Posterior vena cava (tissue), 2 donors: ENCODE results near the gene ZC3H14. TPM values are rescaled to one million over a fixed set of nuclear protein-coding genes. Genes with fewer than 3 reads are reported as not detected.
A peak's percentile ranks its signal among the peaks of the same experiment; 100 is the strongest.
"Not testable (repeated sequence)": the region's sequence is repeated elsewhere in the genome, so short reads cannot be mapped to it uniquely, and the experiment has no call there.

Experiments
- DNase-seq: peaks from one replicate; pipeline ENCODE4 v3.0.0-alpha.2; 2020; ENCODE audit warnings: low spot score
- intact Hi-C, 2 donors: fragments of 100-400 bp; cut with DNase I; formaldehyde crosslinking; loops; one replicate each; pipeline versions ENCODE4 v1.14.1 to v1.14.2; 2022 to 2023
- long read RNA-seq, 2 donors: library from polyadenylated mRNA; unstranded; transcript quantifications; one replicate each; pipeline ENCODE4 v2.0.0, GENCODE V29; 2020 to 2021
- total RNA-seq, 2 donors: library from RNA; stranded (reverse); fragmentation: NEBNext Ultra II Directional; extraction: Animal tissue kit (Norgen Biotek cat#: 25700); gene quantifications; one replicate each; pipeline ENCODE4 v1.2.1, GENCODE V29; 2021
- donor health status: DM: yes; HTN: yes; CAD: no.
- donor health status: DM: yes; HTN: yes; CAD: no.

Gene ZC3H14, protein sequence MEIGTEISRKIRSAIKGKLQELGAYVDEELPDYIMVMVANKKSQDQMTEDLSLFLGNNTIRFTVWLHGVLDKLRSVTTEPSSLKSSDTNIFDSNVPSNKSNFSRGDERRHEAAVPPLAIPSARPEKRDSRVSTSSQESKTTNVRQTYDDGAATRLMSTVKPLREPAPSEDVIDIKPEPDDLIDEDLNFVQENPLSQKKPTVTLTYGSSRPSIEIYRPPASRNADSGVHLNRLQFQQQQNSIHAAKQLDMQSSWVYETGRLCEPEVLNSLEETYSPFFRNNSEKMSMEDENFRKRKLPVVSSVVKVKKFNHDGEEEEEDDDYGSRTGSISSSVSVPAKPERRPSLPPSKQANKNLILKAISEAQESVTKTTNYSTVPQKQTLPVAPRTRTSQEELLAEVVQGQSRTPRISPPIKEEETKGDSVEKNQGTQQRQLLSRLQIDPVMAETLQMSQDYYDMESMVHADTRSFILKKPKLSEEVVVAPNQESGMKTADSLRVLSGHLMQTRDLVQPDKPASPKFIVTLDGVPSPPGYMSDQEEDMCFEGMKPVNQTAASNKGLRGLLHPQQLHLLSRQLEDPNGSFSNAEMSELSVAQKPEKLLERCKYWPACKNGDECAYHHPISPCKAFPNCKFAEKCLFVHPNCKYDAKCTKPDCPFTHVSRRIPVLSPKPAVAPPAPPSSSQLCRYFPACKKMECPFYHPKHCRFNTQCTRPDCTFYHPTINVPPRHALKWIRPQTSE
- 10 to 100 TPM; 42.6 to 42.7 TPM for total RNA-seq
- long read RNA-seq, donor 1, full-length matches to known transcripts: 7 of 16 reads
- long read RNA-seq, donor 1, partial matches to known transcripts: 0 of 16 reads
- long read RNA-seq, donor 1, other reads (novel, unspliced or antisense): 9 of 16 reads
- long read RNA-seq, donor 2, full-length matches to known transcripts: 17 of 43 reads
- long read RNA-seq, donor 2, partial matches to known transcripts: 10 of 43 reads
- long read RNA-seq, donor 2, other reads (novel, unspliced or antisense): 16 of 43 reads

GRCh38 chr14:88562831-88563686 lies at the start of gene ZC3H14:
ZC3H14 (plus strand) TSS chr14:88563037; CDS start chr14:88563134, 97 bp downstream.
- intact Hi-C loops: loop anchor here in 1 of 2 donors (5.0 kb wide), 1 partner anchor 371 kb away; no protein-coding TSS in a partner anchor
- peak; percentile 94 for DNase-seq

DNA sequence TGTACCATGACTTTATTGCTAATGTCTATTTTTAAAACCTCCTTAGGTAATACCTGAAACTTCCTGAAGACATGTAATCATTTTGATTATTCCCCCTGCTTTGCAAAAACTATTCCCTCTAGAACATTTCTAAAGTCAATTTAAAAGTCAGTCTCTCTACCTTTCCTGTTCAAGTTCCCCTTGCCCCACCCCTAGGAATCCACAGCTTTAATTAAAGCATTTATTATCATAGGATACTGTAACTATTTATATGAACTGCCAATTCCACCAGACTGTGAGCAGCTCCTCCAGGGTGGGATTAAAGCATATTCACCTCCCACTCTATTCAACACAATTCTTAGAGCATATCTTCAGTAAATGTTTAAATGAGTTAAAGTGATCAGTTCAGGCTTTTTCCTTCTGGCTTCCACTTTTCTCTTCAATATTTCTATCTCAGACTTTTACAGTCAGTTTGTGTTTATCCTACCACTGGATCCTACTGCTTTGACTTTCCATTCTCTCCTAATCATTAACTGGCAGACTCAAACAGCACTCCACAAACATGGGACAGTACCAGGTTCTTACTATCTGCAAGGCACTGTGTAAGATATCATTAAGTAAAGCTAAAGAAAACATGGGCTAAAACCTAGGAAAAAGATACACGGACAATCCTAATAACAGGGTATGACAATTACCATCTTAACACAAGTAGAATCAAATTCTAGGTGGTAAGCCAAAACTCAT lies 47.2 kb upstream of the ZC3H14 start:
- DNase-seq: no peak

GRCh38 chr14:88516861-88517357 lies 45.9 kb upstream of the ZC3H14 start:
- no peak for DNase-seq
- intact Hi-C loops: no loop called here

More for the DNA sequence above, 47.2 kb upstream of the ZC3H14 start:
- intact Hi-C loops: no loop called here

GRCh38 chr14:88518592-88519512 lies 44.0 kb upstream of the ZC3H14 start:
- no peak for DNase-seq
- intact Hi-C loops: no loop called here

- DNase-seq: no peak
- intact Hi-C loops: no loop called here
These were observed 42.9 kb upstream of the ZC3H14 start for GRCh38 chr14:88519907-88520306.

GRCh38 chr14:88521818-88522217 lies 41.0 kb upstream of the ZC3H14 start:
- intact Hi-C loops: no loop called here
- no peak for DNase-seq

DNA sequence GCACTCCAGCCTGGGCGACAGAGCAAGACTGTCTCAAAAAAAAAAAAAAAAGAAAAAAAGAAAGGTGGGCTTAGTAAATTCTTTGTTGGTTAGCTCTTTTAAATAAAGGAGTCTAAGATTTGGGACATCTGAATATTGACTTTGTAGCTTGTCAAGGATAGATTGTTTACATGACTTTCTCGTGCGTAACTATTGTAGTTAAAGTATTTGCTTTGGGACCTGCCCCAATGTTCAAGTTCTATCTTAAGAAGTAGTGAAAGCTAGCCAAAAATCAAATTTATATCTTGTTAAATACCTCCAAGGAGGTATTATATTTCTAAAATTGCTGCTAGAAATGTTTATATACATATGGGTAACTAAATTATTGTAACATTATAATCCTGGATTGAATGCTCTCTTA lies 40.4 kb upstream of the ZC3H14 start:
- intact Hi-C loops: no loop called here
- no peak for DNase-seq

DNA sequence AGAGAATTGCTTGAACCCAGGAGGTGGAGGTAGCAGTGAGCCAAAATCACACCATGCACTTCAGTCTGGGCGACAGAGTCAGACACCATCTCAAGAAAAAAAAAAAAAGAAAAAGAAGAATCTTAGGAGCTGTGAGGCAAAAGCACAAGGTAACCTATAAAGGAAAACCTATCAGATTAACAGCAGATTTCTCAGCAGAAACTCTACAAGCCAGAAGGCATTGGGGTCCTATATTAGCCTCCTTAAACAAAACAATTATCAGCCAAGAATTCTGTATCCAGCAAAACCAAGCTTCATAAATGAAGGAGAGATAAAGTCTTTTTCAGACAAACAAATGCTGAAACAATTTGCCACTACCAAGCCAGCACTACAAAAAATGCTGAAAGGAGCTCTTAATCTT lies 32.9 kb upstream of the ZC3H14 start:
- intact Hi-C loops, DNase-seq: not testable (repeated sequence)

GRCh38 chr14:88533064-88533602 lies 29.7 kb upstream of the ZC3H14 start:
- no peak for DNase-seq
- intact Hi-C loops: no loop called here

GRCh38 chr14:88535149-88535548 lies 27.7 kb upstream of the ZC3H14 start:
- intact Hi-C loops: no loop called here
- DNase-seq: no peak

DNA sequence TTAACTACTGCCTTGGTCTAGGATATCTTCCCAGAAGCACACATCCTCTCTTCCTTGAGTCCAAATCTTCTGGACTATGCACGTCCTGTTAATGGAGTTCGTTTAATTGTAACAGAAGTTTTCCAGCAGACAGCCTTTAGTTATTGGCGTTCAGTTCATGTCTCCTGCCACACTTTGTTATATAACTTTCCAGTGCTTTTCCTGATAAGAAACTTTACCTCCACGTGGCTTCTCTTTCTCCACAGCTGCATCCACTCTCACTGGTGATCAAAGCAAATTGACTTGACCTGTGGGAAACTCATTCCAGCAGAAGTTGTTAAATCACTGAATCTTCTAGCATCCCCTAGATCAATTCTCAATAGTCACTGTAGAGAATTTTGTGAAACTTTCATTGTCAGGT lies 27.0 kb upstream of the ZC3H14 start:
- intact Hi-C loops: no loop called here
- DNase-seq: no peak

GRCh38 chr14:88541324-88541723 lies 21.5 kb upstream of the ZC3H14 start:
- no peak for DNase-seq
- intact Hi-C loops: no loop called here

GRCh38 chr14:88542857-88543795 lies 19.7 kb upstream of the ZC3H14 start:
- DNase-seq: no peak
- intact Hi-C loops: no loop called here

DNA sequence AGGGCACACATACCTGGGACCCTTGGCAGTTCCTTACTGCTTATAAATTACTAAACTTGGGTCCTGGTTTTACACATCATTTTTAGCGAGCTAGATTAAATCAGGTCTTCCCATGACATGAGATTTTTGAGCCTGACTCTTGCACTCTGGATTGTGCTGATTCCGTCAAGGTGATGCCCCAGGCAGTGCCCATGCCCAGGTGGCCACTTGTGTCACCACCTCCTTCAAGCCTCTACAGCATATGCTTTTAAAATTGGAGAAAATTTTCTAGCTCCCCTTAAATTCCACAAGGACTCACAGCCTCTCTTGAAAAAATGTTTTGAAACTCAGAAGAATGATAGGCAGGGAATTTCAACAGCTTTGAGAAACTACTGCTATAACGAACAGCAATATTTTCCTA lies 17.6 kb upstream of the ZC3H14 start:
- intact Hi-C loops: no loop called here
- no peak for DNase-seq

- DNase-seq: no peak
- intact Hi-C loops: no loop called here
These were observed 16.0 kb upstream of the ZC3H14 start for GRCh38 chr14:88546621-88547385.
